ENCODE measurements around the gene ARHGAP12. TPM values are rescaled to one million over a fixed set of nuclear protein-coding genes. Genes with fewer than 3 reads are reported as not detected.
"Not testable (repeated sequence)": the region's sequence is repeated elsewhere in the genome, so short reads cannot be mapped to it uniquely, and the experiment has no call there.

Gene ARHGAP12
- total and polyA plus RNA-seq, 2 experiments from 2014 or later: 20.1 to 43.3 TPM

DNA sequence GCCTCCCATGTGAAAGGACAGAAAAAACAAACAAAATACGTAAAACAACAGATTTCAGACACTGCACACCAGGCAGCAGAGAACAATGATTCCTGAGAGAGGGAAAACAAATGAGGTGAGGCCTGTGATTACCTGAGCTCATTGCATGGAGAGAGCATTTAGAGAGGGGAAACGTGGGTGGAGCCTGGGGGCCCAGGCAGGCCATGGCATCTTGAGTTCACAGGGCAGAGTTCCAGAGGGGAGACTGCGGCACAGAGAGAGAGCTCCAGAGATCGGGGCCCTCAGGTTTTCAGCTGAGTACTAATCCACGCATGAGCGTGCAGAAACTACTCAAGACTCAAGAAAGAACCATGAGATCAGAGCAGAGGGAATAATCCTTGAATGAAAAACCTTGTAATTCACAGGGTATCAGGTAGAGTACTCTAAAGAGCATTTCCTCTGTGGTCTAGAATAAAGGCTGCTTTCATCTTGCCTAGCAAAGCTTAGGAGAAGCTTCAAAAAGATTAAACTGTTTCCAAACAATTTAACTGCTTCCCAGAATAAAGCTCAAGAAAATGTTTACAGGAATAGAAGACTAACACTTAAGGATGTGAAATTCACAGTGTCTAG, 46.6 kb upstream of the ARHGAP12 start:
- no peak overlapping the region for H3K4me2 ChIP-seq (ENCODE audit: unreplicated experiment)
- no peak overlapping the region for H3K27ac ChIP-seq
- H4K20me1 ChIP-seq (ENCODE audit: insufficient read depth): no peaks in the 10 kb centered on the region
- no peaks in the 10 kb centered on the region for H3K9me3 ChIP-seq (ENCODE audit: low read depth)
- TF ChIP-seq EZH2phosphoT487 (IDR thresholded peaks at IDR 0.05; ENCODE audit: insufficient read depth, low read depth) (no peak), EZH2 (IDR thresholded peaks at IDR 0.05; ENCODE audit: insufficient read depth, poor library complexity, severe bottlenecking) (no peak)
- no peaks in the 10 kb centered on the region for H3K27me3 ChIP-seq (replicated peaks; ENCODE audit: insufficient read depth)
- no peak overlapping the region for H3K9ac ChIP-seq
- 87 to 89% methylated on average over 6 of the region's 6 CpGs for WGBS, 2 experiments (ENCODE audit: low coverage in 1 of 2, low lambda C conversion rate in 2 of 2, missing lambda C conversion rate in 2 of 2)
- no peaks in the 10 kb centered on the region for H3K9me2 ChIP-seq (ENCODE audit: insufficient read depth)
- no peaks in the 10 kb centered on the region for H3K36me3 ChIP-seq (ENCODE audit: low read depth)
- H3F3A ChIP-seq (ENCODE audit: insufficient read depth): peaks cover 3% of the 10 kb centered on the region; the same call in 1 of the 2 replicates
- no peak overlapping the region for H3K4me3 ChIP-seq
- in situ Hi-C loops (cut with MboI): no loop called here
- no peak for DNase-seq
- no peak overlapping the region for H2AFZ ChIP-seq
- H3K79me2 ChIP-seq (ENCODE audit: insufficient read depth): no peaks in the 10 kb centered on the region
- H3K4me1 ChIP-seq (ENCODE audit: insufficient read depth): peaks cover 12% of the 10 kb centered on the region

DNA sequence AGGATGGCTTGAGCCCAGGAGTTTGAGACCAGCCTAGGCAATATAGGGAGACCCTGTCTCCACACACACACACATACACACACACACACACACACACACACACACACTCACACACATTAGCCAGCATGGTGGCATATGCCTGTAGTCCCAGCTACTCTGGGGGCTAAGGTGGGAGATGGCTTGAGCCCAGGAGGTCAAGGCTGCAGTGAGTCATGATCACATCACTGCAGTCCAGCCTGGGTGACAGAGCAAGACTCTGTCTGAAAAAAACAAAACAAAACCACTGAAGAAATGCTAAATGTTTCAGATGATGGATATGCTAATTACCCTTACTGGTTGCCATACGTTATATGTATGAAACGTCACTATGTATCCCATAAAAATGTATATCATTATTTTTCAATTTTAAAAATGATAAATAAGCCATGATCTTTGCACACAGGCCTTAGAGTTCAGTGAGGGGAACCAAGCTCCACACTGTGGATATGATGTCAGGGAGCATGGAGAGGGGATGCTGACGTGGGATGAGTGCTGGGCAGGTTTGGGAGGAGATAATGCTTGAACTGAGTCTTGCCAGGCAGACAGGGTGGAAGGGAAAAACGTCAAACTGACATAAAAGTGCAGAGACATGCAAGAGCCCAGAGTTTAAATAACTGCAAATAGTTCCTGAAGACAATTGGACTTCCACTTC, 45.9 kb upstream of the ARHGAP12 start:
- Histone ChIP-seq H3K4me2 (ENCODE audit: unreplicated experiment) (no peak overlapping the region), H3K9ac (no peak overlapping the region), H3K36me3 (ENCODE audit: low read depth) (no peaks in the 10 kb centered on the region), H2AFZ (no peak overlapping the region), H4K20me1 (ENCODE audit: insufficient read depth) (no peaks in the 10 kb centered on the region), H3F3A (ENCODE audit: insufficient read depth) (peaks cover 3% of the 10 kb centered on the region; the same call in 1 of the 2 replicates), H3K27ac (no peak overlapping the region), H3K4me1 (ENCODE audit: insufficient read depth) (peaks cover 12% of the 10 kb centered on the region), H3K9me2 (ENCODE audit: insufficient read depth) (no peaks in the 10 kb centered on the region), H3K9me3 (ENCODE audit: low read depth) (no peaks in the 10 kb centered on the region), H3K27me3 (replicated peaks; ENCODE audit: insufficient read depth) (no peaks in the 10 kb centered on the region), H3K79me2 (ENCODE audit: insufficient read depth) (no peaks in the 10 kb centered on the region), H3K4me3 (no peak overlapping the region)
- DNase-seq: peak; percentile 30
- in situ Hi-C loops (cut with MboI): no loop called here
- no peak for TF ChIP-seq EZH2phosphoT487 (IDR thresholded peaks at IDR 0.05; ENCODE audit: insufficient read depth, low read depth)
- no peak for TF ChIP-seq EZH2 (IDR thresholded peaks at IDR 0.05; ENCODE audit: insufficient read depth, poor library complexity, severe bottlenecking)
- 47 to 48% methylated on average over 4 of the region's 4 CpGs for WGBS, 2 experiments (ENCODE audit: low coverage in 1 of 2, low lambda C conversion rate in 2 of 2, missing lambda C conversion rate in 2 of 2)

DNA sequence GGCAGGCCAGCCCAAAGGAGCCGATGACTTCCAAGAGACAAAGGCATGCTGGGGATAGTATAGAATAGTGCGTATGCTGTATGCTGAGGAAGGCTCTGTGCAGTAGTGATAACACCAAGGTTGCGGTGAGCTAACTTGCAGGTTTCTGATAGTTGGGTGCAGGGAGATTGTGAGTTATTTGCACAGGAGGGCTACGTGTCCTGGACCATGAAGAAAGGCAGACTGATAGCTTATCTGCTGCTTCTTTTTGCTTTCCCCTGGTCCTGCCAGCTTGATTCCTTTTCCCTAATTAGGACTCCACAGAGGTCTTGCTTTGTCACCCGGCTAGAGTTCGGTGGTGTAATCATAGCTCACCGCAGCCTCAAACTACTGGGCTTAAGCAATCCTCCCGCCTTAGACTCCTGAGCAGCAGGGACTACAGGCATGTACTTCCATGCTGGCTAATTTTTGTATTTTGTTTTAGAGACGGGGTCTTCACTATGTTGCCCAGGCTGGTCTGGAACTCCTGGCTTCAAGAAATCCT, 43.9 kb upstream of the ARHGAP12 start:
- no peaks in the 10 kb centered on the region for H3K36me3 ChIP-seq (ENCODE audit: low read depth)
- no peaks in the 10 kb centered on the region for H3K9me2 ChIP-seq (ENCODE audit: insufficient read depth)
- peaks cover 8% of the 10 kb centered on the region for H3K4me1 ChIP-seq (ENCODE audit: insufficient read depth)
- TF ChIP-seq EZH2 (IDR thresholded peaks at IDR 0.05; ENCODE audit: insufficient read depth, poor library complexity, severe bottlenecking) (no peak), EZH2phosphoT487 (IDR thresholded peaks at IDR 0.05; ENCODE audit: insufficient read depth, low read depth) (no peak)
- no peaks in the 10 kb centered on the region for H3K79me2 ChIP-seq (ENCODE audit: insufficient read depth)
- H4K20me1 ChIP-seq (ENCODE audit: insufficient read depth): no peaks in the 10 kb centered on the region
- H3K9ac ChIP-seq: no peak overlapping the region
- in situ Hi-C loops (cut with MboI): no loop called here
- no peak overlapping the region for H3K4me3 ChIP-seq
- 95 to 96% methylated on average over 9 of the region's 9 CpGs for WGBS, 2 experiments (ENCODE audit: low coverage in 1 of 2, low lambda C conversion rate in 2 of 2, missing lambda C conversion rate in 2 of 2)
- peaks cover 3% of the 10 kb centered on the region; the same call in 1 of the 2 replicates for H3F3A ChIP-seq (ENCODE audit: insufficient read depth)
- no peak overlapping the region for H3K4me2 ChIP-seq (ENCODE audit: unreplicated experiment)
- no peaks in the 10 kb centered on the region for H3K9me3 ChIP-seq (ENCODE audit: low read depth)
- H3K27me3 ChIP-seq (replicated peaks; ENCODE audit: insufficient read depth): no peaks in the 10 kb centered on the region
- no peak overlapping the region for H3K27ac ChIP-seq
- no peak overlapping the region for H2AFZ ChIP-seq
- no peak for DNase-seq

DNA sequence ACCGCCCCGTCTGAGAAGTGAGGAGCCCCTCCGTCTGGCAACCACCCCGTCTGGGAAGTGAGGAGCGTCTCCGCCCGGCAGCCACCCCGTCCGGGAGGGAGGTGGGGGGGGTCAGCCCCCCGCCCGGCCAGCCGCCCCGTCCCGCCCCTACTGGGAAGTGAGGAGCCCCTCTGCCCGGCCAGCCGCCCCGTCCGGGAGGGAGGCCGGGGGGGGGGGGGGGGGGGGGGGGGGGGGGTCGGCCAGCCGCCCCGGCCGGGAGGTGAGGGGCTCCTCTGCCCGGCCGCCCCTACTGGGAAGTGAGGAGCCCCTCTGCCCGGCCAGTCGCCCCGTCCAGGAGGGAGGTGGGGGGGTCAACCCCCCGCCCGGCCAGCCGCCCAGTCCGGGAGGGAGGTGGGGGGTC, 41.2 kb upstream of the ARHGAP12 start:
- no CpG with 5 or more reads among the region's 32 CpGs for WGBS, 2 experiments (ENCODE audit: low coverage in 1 of 2, low lambda C conversion rate in 2 of 2, missing lambda C conversion rate in 2 of 2)

More for the DNA sequence above, 41.2 kb upstream of the ARHGAP12 start:
- DNase-seq; H3K27me3 ChIP-seq (replicated peaks; ENCODE audit: insufficient read depth); H3K4me3 ChIP-seq; H3K9me2 ChIP-seq (ENCODE audit: insufficient read depth); H3K36me3 ChIP-seq (ENCODE audit: low read depth); H3K9ac ChIP-seq; in situ Hi-C loops (cut with MboI); H3F3A ChIP-seq (ENCODE audit: insufficient read depth); H3K4me2 ChIP-seq (ENCODE audit: unreplicated experiment); H4K20me1 ChIP-seq (ENCODE audit: insufficient read depth); H3K4me1 ChIP-seq (ENCODE audit: insufficient read depth); H3K9me3 ChIP-seq (ENCODE audit: low read depth); H3K27ac ChIP-seq; H3K79me2 ChIP-seq (ENCODE audit: insufficient read depth); H2AFZ ChIP-seq: not testable (repeated sequence)
